WERI-Rb-1 (cell line): Measurements from ENCODE around the gene OR1D5.

Source experiments
- DNase-seq: peaks from one replicate; pipeline ENCODE4 v3.0.0-alpha.2; 2020
- H3K27ac ChIP-seq: fragments of 250-450 bp; sonication (Bioruptor Pico); 2 replicates; pipeline ENCODE4 v1.5.1; 2020; ENCODE audit warnings: mild to moderate bottlenecking, moderate library complexity
- H3K27me3 ChIP-seq: fragments of 250-450 bp; sonication (Bioruptor Pico); 2 replicates; pipeline ENCODE4 v1.5.1; 2021; ENCODE audit warnings: mild to moderate bottlenecking, low read depth, moderate library complexity; ENCODE audit not compliant: insufficient read depth, severe bottlenecking
- H3K36me3 ChIP-seq: fragments of 250-450 bp; sonication (Bioruptor Pico); 2 replicates; pipeline ENCODE4 v1.5.1; 2020; ENCODE audit warnings: mild to moderate bottlenecking, moderate library complexity
- H3K4me3 ChIP-seq: 2 replicates; pipeline ENCODE4 v1.5.1; 2011; ENCODE audit warnings: low read depth, mild to moderate bottlenecking, control low read depth, low read length
- H3K9me3 ChIP-seq: fragments of 250-450 bp; sonication (Bioruptor Pico); 2 replicates; pipeline ENCODE4 v1.5.1; 2021; ENCODE audit warnings: mild to moderate bottlenecking, moderate library complexity; ENCODE audit not compliant: severe bottlenecking
- TF ChIP-seq, protein P1 (sequence below): IDR thresholded peaks from 2 replicates; pipeline ENCODE4 v1.5.1; 2011; ENCODE audit warnings: low read depth, mild to moderate bottlenecking, control low read depth, inconsistent platforms, low read length

The OR1D5 gene

GRCh38 chr17:3029213-3029913 is 34.0 kb downstream of the OR1D5 start:
- H3K9me3 ChIP-seq = no peaks in the 10 kb centered on the region

GRCh38 chr17:3027786-3028532 is 35.4 kb downstream of the OR1D5 start:
- Histone ChIP-seq H3K4me3 (no peak overlapping the region), H3K27me3 (no peaks in the 10 kb centered on the region), H3K9me3 (peaks cover 6% of the 10 kb centered on the region), H3K36me3 (peaks cover 49% of the 10 kb centered on the region), H3K27ac (peak overlapping the region; percentile 94)
- DNase-seq = no peak
- TF ChIP-seq, protein P1, sequence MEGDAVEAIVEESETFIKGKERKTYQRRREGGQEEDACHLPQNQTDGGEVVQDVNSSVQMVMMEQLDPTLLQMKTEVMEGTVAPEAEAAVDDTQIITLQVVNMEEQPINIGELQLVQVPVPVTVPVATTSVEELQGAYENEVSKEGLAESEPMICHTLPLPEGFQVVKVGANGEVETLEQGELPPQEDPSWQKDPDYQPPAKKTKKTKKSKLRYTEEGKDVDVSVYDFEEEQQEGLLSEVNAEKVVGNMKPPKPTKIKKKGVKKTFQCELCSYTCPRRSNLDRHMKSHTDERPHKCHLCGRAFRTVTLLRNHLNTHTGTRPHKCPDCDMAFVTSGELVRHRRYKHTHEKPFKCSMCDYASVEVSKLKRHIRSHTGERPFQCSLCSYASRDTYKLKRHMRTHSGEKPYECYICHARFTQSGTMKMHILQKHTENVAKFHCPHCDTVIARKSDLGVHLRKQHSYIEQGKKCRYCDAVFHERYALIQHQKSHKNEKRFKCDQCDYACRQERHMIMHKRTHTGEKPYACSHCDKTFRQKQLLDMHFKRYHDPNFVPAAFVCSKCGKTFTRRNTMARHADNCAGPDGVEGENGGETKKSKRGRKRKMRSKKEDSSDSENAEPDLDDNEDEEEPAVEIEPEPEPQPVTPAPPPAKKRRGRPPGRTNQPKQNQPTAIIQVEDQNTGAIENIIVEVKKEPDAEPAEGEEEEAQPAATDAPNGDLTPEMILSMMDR = no peak

More at GRCh38 chr17:3029213-3029913, 34.0 kb downstream of the OR1D5 start:
- TF ChIP-seq, protein P1 = no peak
- Histone ChIP-seq H3K36me3 (peaks cover 40% of the 10 kb centered on the region), H3K4me3 (no peak overlapping the region), H3K27me3 (no peaks in the 10 kb centered on the region), H3K27ac (no peak overlapping the region)
- no peak for DNase-seq

- H3K36me3 ChIP-seq = peaks cover 55% of the 10 kb centered on the region
- peak; percentile 92 for DNase-seq
- H3K27me3 ChIP-seq = no peaks in the 10 kb centered on the region
- TF ChIP-seq, protein P1 = no peak
- peaks cover 9% of the 10 kb centered on the region for H3K9me3 ChIP-seq
- H3K4me3 ChIP-seq = no peak overlapping the region; the same call in 1 of the 2 replicates
- H3K27ac ChIP-seq = peak overlapping the region; percentile 94
Measured at GRCh38 chr17:3026856-3027751, 36.3 kb downstream of the OR1D5 start.

- Histone ChIP-seq H3K36me3 (peaks cover 60% of the 10 kb centered on the region), H3K27me3 (no peaks in the 10 kb centered on the region), H3K4me3 (no peak overlapping the region), H3K27ac (peak overlapping the region; percentile 94), H3K9me3 (peaks cover 9% of the 10 kb centered on the region)
- no peak for DNase-seq
- TF ChIP-seq, protein P1 = no peak
Measured at GRCh38 chr17:3026125-3026855, 37.1 kb downstream of the OR1D5 start.

GRCh38 chr17:3025421-3026124 is 37.8 kb downstream of the OR1D5 start:
- peaks cover 62% of the 10 kb centered on the region for H3K36me3 ChIP-seq
- peaks cover 9% of the 10 kb centered on the region for H3K9me3 ChIP-seq
- DNase-seq = no peak
- TF ChIP-seq, protein P1 = no peak
- H3K27me3 ChIP-seq = no peaks in the 10 kb centered on the region
- H3K4me3 ChIP-seq = no peak overlapping the region
- H3K27ac ChIP-seq = peak overlapping the region; percentile 94
